HG03135 (cell line): ENCODE data around the gene SIX4.

ENCODE experiments used
- ATAC-seq: cut with Tn5 transposase; IDR thresholded peaks from one replicate; pipeline ENCODE4 v1.9.1; 2021; ENCODE audit warnings: mild to moderate bottlenecking, moderate library complexity; ENCODE audit not compliant: unreplicated experiment

Gene SIX4

GRCh38 chr14:60662982-60663381 is 61.2 kb downstream of the SIX4 start:
- no peak for ATAC-seq

- no peak for ATAC-seq
These were observed 62.4 kb downstream of the SIX4 start for GRCh38 chr14:60661721-60662120.
